ENCODE measurements around the gene DCUN1D2. TPM values are rescaled to one million over a fixed set of nuclear protein-coding genes. Genes with fewer than 3 reads are reported as not detected.

The DCUN1D2 gene
- total RNA-seq (ENCODE audit: low replicate concordance), result 17.4 and 23.8 TPM in 2 replicates

GRCh38 chr13:113490496-113491417 lies at the start of gene DCUN1D2:
Gene DCUN1D2 (minus strand): TSS chr13:113490711. CDS start chr13:113490669, 42 bp downstream.
- Histone ChIP-seq H4K20me1 (ENCODE audit: low read depth) (peaks cover 80% of the 10 kb centered on the region), H3K79me2 (ENCODE audit: low read depth) (peaks cover 92% of the 10 kb centered on the region), H3K4me3 (peak within 1 kb of the TSS; percentile 63), H3K4me1 (peaks cover 38% of the 10 kb centered on the region), H3K27me3 (no peaks in the 10 kb centered on the region), H3K9ac (peak within 1 kb of the TSS; percentile 45), H3K36me3 (no peaks in the 10 kb centered on the region), H3K27ac (no peak within 1 kb of the TSS), H3K9me3 (ENCODE audit: low read depth) (no peaks in the 10 kb centered on the region), H3F3A (ENCODE audit: low read depth) (peaks cover 15% of the 10 kb centered on the region), H3K4me2 (peak within 1 kb of the TSS; percentile 95), H2AFZ (replicated peaks) (peak within 1 kb of the TSS; percentile 65)
- peak; percentile 94 for DNase-seq (ENCODE audit: low spot score)
- TF ChIP-seq EZH2 (IDR thresholded peaks at IDR 0.05) (no peak), EZH2phosphoT487 (IDR thresholded peaks at IDR 0.05) (no peak), CTCF (IDR thresholded peaks at IDR 0.05) (no peak)
- Mint-ChIP-seq H3K4me3 (peak within 1 kb of the TSS; percentile 95), H3K4me1 (peaks cover 51% of the 10 kb centered on the region), H3K27me3 (ENCODE audit: insufficient read depth, low read depth) (peaks cover 5% of the 10 kb centered on the region), H3K27ac (peak within 1 kb of the TSS; percentile 87), H3K36me3 (peaks cover 7% of the 10 kb centered on the region), H3K9me3 (no peaks in the 10 kb centered on the region)

GRCh38 chr13:113539822-113540221 lies 49.3 kb upstream of the DCUN1D2 start:
- H3K4me2 ChIP-seq, result no peak overlapping the region
- no peak overlapping the region for H3K4me3 ChIP-seq
- H3K36me3 ChIP-seq, result no peaks in the 10 kb centered on the region
- Mint-ChIP-seq H3K9me3 (peaks cover 16% of the 10 kb centered on the region), H3K36me3 (peaks cover 37% of the 10 kb centered on the region), H3K27me3 (ENCODE audit: insufficient read depth, low read depth) (peaks cover 17% of the 10 kb centered on the region), H3K4me3 (no peak overlapping the region), H3K27ac (no peak overlapping the region), H3K4me1 (peaks cover 10% of the 10 kb centered on the region)
- peaks cover 2% of the 10 kb centered on the region for H3F3A ChIP-seq (ENCODE audit: low read depth)
- peaks cover 5% of the 10 kb centered on the region for H3K4me1 ChIP-seq
- TF ChIP-seq EZH2 (IDR thresholded peaks at IDR 0.05) (no peak), CTCF (IDR thresholded peaks at IDR 0.05) (no peak), EZH2phosphoT487 (IDR thresholded peaks at IDR 0.05) (no peak)
- H3K9ac ChIP-seq, result no peak overlapping the region
- DNase-seq (ENCODE audit: low spot score), result no peak
- H2AFZ ChIP-seq (replicated peaks), result no peak overlapping the region
- no peak overlapping the region for H3K27ac ChIP-seq
- no peaks in the 10 kb centered on the region for H3K27me3 ChIP-seq
- H4K20me1 ChIP-seq (ENCODE audit: low read depth), result peaks cover 4% of the 10 kb centered on the region
- H3K9me3 ChIP-seq (ENCODE audit: low read depth), result no peaks in the 10 kb centered on the region
- H3K79me2 ChIP-seq (ENCODE audit: low read depth), result peaks cover 8% of the 10 kb centered on the region

- H3K4me1 ChIP-seq, result peaks cover 5% of the 10 kb centered on the region
- no peak overlapping the region for H3K4me2 ChIP-seq
- Mint-ChIP-seq H3K27ac (no peak overlapping the region), H3K4me1 (peaks cover 5% of the 10 kb centered on the region), H3K36me3 (peaks cover 37% of the 10 kb centered on the region), H3K9me3 (peaks cover 16% of the 10 kb centered on the region), H3K27me3 (ENCODE audit: insufficient read depth, low read depth) (peaks cover 15% of the 10 kb centered on the region), H3K4me3 (no peak overlapping the region)
- H3F3A ChIP-seq (ENCODE audit: low read depth), result no peaks in the 10 kb centered on the region
- peaks cover 4% of the 10 kb centered on the region for H4K20me1 ChIP-seq (ENCODE audit: low read depth)
- no peak for TF ChIP-seq EZH2 (IDR thresholded peaks at IDR 0.05)
- no peak for TF ChIP-seq CTCF (IDR thresholded peaks at IDR 0.05)
- TF ChIP-seq EZH2phosphoT487 (IDR thresholded peaks at IDR 0.05), result no peak
- H3K9me3 ChIP-seq (ENCODE audit: low read depth), result no peaks in the 10 kb centered on the region
- DNase-seq (ENCODE audit: low spot score), result no peak
- peaks cover 7% of the 10 kb centered on the region for H3K79me2 ChIP-seq (ENCODE audit: low read depth)
- H3K36me3 ChIP-seq, result no peaks in the 10 kb centered on the region
- no peak overlapping the region for H3K27ac ChIP-seq
- no peaks in the 10 kb centered on the region for H3K27me3 ChIP-seq
- no peak overlapping the region for H3K4me3 ChIP-seq
- no peak overlapping the region for H2AFZ ChIP-seq (replicated peaks)
- no peak overlapping the region for H3K9ac ChIP-seq
These were observed 48.7 kb upstream of the DCUN1D2 start for GRCh38 chr13:113539176-113539575.
